ENCODE measurements around the gene SLCO1C1.

Gene SLCO1C1, protein sequence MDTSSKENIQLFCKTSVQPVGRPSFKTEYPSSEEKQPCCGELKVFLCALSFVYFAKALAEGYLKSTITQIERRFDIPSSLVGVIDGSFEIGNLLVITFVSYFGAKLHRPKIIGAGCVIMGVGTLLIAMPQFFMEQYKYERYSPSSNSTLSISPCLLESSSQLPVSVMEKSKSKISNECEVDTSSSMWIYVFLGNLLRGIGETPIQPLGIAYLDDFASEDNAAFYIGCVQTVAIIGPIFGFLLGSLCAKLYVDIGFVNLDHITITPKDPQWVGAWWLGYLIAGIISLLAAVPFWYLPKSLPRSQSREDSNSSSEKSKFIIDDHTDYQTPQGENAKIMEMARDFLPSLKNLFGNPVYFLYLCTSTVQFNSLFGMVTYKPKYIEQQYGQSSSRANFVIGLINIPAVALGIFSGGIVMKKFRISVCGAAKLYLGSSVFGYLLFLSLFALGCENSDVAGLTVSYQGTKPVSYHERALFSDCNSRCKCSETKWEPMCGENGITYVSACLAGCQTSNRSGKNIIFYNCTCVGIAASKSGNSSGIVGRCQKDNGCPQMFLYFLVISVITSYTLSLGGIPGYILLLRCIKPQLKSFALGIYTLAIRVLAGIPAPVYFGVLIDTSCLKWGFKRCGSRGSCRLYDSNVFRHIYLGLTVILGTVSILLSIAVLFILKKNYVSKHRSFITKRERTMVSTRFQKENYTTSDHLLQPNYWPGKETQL

GRCh38 chr12:20695232-20695631 lies at the start of gene SLCO1C1:
TSS of gene SLCO1C1 (plus strand) at chr12:20695332. CDS start at chr12:20699577, 4,245 bp downstream.
- peak within 1 kb of the TSS; percentile 37 for H3K4me3 ChIP-seq (ENCODE audit: low read length)
- H3K36me3 ChIP-seq (ENCODE audit: insufficient read depth, low read length) = no peaks in the 10 kb centered on the region
- no peaks in the 10 kb centered on the region for H3K27me3 ChIP-seq (ENCODE audit: insufficient read depth, low read length)
- no peaks in the 10 kb centered on the region for H3K9me3 ChIP-seq (ENCODE audit: low read length)
- peak within 1 kb of the TSS; percentile 69 for H2AFZ ChIP-seq (ENCODE audit: low read depth, low read length)
- H3K4me1 ChIP-seq (ENCODE audit: insufficient read depth, low read length) = peaks cover 9% of the 10 kb centered on the region

DNA sequence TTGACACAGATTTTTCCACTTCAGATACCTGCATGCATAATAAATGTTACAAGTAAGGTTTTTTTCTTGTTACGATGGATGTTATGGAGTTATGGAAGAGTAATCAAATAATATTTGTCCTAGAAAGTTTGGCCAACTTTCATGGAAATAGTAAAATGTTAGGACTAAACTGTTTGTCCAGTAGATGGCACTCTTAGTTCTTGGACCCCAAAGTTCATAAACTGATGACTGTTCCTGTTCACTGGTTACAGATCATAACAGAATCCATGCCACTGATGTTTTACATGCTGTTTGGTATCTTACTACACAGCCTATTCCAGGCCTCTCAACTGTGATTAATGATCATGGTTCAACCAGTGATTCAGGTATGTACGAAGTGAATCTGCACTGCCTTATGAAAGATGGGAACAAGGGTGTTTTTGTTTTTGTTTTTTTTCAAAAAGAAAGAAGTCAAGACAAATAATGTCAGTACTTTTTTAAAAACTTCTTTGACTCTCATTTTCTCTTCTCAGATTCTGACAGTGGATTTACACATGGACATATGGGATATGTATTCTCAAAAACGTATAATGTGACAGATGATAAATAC lies 48.8 kb upstream of the SLCO1C1 start:
- Histone ChIP-seq H3K36me3 (ENCODE audit: insufficient read depth, low read length) (no peaks in the 10 kb centered on the region), H3K27me3 (ENCODE audit: insufficient read depth, low read length) (no peaks in the 10 kb centered on the region), H2AFZ (ENCODE audit: low read depth, low read length) (no peak overlapping the region)

GRCh38 chr12:20653871-20654270 lies 41.3 kb upstream of the SLCO1C1 start:
- Histone ChIP-seq H3K27me3 (ENCODE audit: insufficient read depth, low read length) (no peaks in the 10 kb centered on the region), H3K4me3 (ENCODE audit: low read length) (no peak overlapping the region), H2AFZ (ENCODE audit: low read depth, low read length) (no peak overlapping the region)

More for the DNA sequence above, 48.8 kb upstream of the SLCO1C1 start:
- Histone ChIP-seq H3K4me1 (ENCODE audit: insufficient read depth, low read length) (no peaks in the 10 kb centered on the region), H3K9me3 (ENCODE audit: low read length) (no peaks in the 10 kb centered on the region), H3K4me3 (ENCODE audit: low read length) (no peak overlapping the region)

GRCh38 chr12:20656600-20656999 lies 38.5 kb upstream of the SLCO1C1 start:
- peaks cover 13% of the 10 kb centered on the region for H3K9me3 ChIP-seq (ENCODE audit: low read length)
- H3K4me3 ChIP-seq (ENCODE audit: low read length) = no peak overlapping the region
- no peak overlapping the region for H2AFZ ChIP-seq (ENCODE audit: low read depth, low read length)
- no peaks in the 10 kb centered on the region for H3K36me3 ChIP-seq (ENCODE audit: insufficient read depth, low read length)
- H3K27me3 ChIP-seq (ENCODE audit: insufficient read depth, low read length) = no peaks in the 10 kb centered on the region
- H3K4me1 ChIP-seq (ENCODE audit: insufficient read depth, low read length) = peaks cover 10% of the 10 kb centered on the region

More at GRCh38 chr12:20653871-20654270, 41.3 kb upstream of the SLCO1C1 start:
- Histone ChIP-seq H3K36me3 (ENCODE audit: insufficient read depth, low read length) (no peaks in the 10 kb centered on the region), H3K4me1 (ENCODE audit: insufficient read depth, low read length) (peaks cover 10% of the 10 kb centered on the region), H3K9me3 (ENCODE audit: low read length) (no peaks in the 10 kb centered on the region)

DNA sequence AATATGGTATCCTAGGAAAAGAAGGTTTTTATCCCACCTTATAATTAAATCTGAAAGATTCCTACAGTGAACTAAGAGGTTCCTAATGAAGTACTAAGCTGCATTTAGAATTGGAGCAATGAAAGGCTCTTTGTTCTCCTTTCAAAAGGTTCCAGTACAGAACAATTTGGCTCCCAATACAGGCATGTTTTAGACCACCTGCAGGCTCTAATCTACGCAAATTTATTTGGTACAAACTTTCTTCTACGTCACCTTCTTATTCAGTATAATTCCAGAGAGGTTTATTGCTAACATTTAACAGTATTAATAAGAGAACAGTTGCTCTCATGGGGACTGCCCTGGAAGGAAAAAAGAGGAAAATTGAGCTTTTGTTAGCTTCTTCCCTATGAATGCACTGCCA lies 37.6 kb upstream of the SLCO1C1 start:
- no peaks in the 10 kb centered on the region for H3K27me3 ChIP-seq (ENCODE audit: insufficient read depth, low read length)
- peaks cover 10% of the 10 kb centered on the region for H3K4me1 ChIP-seq (ENCODE audit: insufficient read depth, low read length)
- no peak overlapping the region for H3K4me3 ChIP-seq (ENCODE audit: low read length)
- H2AFZ ChIP-seq (ENCODE audit: low read depth, low read length) = no peak overlapping the region
- peaks cover 17% of the 10 kb centered on the region for H3K9me3 ChIP-seq (ENCODE audit: low read length)
- H3K36me3 ChIP-seq (ENCODE audit: insufficient read depth, low read length) = no peaks in the 10 kb centered on the region

DNA sequence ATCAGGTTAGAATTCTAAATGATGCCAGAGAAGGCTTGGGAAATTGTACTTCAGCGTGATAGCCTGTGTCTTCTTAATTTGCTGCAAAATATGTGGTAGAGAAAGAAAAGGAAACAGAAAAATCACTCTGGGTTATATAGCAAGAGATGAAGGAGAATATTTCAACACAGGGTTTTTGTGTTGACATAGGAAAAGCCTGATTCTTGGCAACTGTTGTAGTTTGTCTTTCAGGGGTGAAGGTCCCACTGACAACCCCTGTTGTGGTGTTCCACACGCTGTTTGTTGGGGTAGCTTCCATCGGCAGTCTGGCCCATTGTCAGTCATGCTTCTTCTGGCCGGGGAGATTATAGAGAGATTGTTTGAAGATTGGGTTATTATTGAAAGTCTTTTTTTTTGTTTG lies 13.8 kb upstream of the SLCO1C1 start:
- Histone ChIP-seq H3K4me3 (ENCODE audit: low read length) (no peak overlapping the region), H3K36me3 (ENCODE audit: insufficient read depth, low read length) (no peaks in the 10 kb centered on the region), H3K9me3 (ENCODE audit: low read length) (peaks cover 2% of the 10 kb centered on the region), H3K4me1 (ENCODE audit: insufficient read depth, low read length) (no peaks in the 10 kb centered on the region), H2AFZ (ENCODE audit: low read depth, low read length) (no peak overlapping the region), H3K27me3 (ENCODE audit: insufficient read depth, low read length) (no peaks in the 10 kb centered on the region)

- Histone ChIP-seq H3K36me3 (ENCODE audit: insufficient read depth, low read length) (no peaks in the 10 kb centered on the region), H3K27me3 (ENCODE audit: insufficient read depth, low read length) (no peaks in the 10 kb centered on the region), H3K4me3 (ENCODE audit: low read length) (no peak overlapping the region)
Measured at GRCh38 chr12:20696181-20696905, 1.2 kb downstream of the SLCO1C1 start.

DNA sequence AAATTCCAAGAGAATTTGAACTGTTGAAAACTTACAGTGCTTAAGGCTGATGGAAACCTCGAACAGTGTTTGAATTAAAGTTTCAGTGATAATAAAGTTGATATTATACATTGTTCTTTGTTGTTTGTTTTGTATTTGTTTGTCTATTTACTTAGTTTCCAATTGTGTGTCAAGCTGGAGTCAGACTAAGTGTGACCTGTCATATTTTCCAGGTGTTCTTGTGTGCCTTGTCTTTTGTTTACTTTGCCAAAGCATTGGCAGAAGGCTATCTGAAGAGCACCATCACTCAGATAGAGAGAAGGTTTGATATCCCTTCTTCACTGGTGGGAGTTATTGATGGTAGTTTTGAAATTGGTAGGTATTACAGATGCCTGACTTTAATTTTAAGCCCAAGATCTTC lies 6.0 kb downstream of the SLCO1C1 start:
- H2AFZ ChIP-seq (ENCODE audit: low read depth, low read length) = no peak overlapping the region
- H3K27me3 ChIP-seq (ENCODE audit: insufficient read depth, low read length) = no peaks in the 10 kb centered on the region
- no peak overlapping the region for H3K4me3 ChIP-seq (ENCODE audit: low read length)
- no peaks in the 10 kb centered on the region for H3K36me3 ChIP-seq (ENCODE audit: insufficient read depth, low read length)
- no peaks in the 10 kb centered on the region for H3K4me1 ChIP-seq (ENCODE audit: insufficient read depth, low read length)
- no peaks in the 10 kb centered on the region for H3K9me3 ChIP-seq (ENCODE audit: low read length)

More at GRCh38 chr12:20696181-20696905, 1.2 kb downstream of the SLCO1C1 start:
- Histone ChIP-seq H2AFZ (ENCODE audit: low read depth, low read length) (peak overlapping the region; percentile 69), H3K9me3 (ENCODE audit: low read length) (no peaks in the 10 kb centered on the region), H3K4me1 (ENCODE audit: insufficient read depth, low read length) (peaks cover 9% of the 10 kb centered on the region)

- H3K27me3 ChIP-seq (ENCODE audit: insufficient read depth, low read length) = no peaks in the 10 kb centered on the region
- no peaks in the 10 kb centered on the region for H3K4me1 ChIP-seq (ENCODE audit: insufficient read depth, low read length)
- H3K4me3 ChIP-seq (ENCODE audit: low read length) = no peak overlapping the region
- no peaks in the 10 kb centered on the region for H3K9me3 ChIP-seq (ENCODE audit: low read length)
- no peaks in the 10 kb centered on the region for H3K36me3 ChIP-seq (ENCODE audit: insufficient read depth, low read length)
- no peak overlapping the region for H2AFZ ChIP-seq (ENCODE audit: low read depth, low read length)
Measured at GRCh38 chr12:20704860-20705259, 9.7 kb downstream of the SLCO1C1 start.

DNA sequence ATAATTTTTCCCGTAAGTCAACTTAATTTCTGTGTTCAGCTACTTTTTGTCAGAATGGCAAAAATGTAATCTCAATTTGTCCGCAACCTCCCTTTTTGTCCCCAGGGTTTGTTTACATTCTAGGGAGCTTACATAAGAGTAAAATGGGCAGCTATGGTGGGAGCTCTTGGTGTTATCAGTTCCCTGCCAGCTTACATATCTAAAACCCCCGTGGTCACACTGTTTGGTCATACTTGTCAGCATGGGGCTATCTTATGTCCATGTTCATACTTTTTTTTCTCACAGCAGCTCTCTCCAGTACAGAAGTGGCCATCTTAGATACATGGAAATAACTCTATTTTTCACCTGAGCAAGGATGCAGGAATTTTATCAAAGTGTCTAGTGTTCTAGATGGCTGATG lies 16.7 kb downstream of the SLCO1C1 start:
- no peak overlapping the region for H3K4me3 ChIP-seq (ENCODE audit: low read length)
- no peaks in the 10 kb centered on the region for H3K27me3 ChIP-seq (ENCODE audit: insufficient read depth, low read length)
- no peak overlapping the region for H2AFZ ChIP-seq (ENCODE audit: low read depth, low read length)
- H3K4me1 ChIP-seq (ENCODE audit: insufficient read depth, low read length) = no peaks in the 10 kb centered on the region
- no peaks in the 10 kb centered on the region for H3K36me3 ChIP-seq (ENCODE audit: insufficient read depth, low read length)
- no peaks in the 10 kb centered on the region for H3K9me3 ChIP-seq (ENCODE audit: low read length)

GRCh38 chr12:20716037-20716436 lies 20.9 kb downstream of the SLCO1C1 start:
- Histone ChIP-seq H3K4me3 (ENCODE audit: low read length) (no peak overlapping the region), H3K9me3 (ENCODE audit: low read length) (no peaks in the 10 kb centered on the region), H3K27me3 (ENCODE audit: insufficient read depth, low read length) (no peaks in the 10 kb centered on the region), H3K36me3 (ENCODE audit: insufficient read depth, low read length) (no peaks in the 10 kb centered on the region), H3K4me1 (ENCODE audit: insufficient read depth, low read length) (no peaks in the 10 kb centered on the region), H2AFZ (ENCODE audit: low read depth, low read length) (no peak overlapping the region)

- no peak overlapping the region for H2AFZ ChIP-seq (ENCODE audit: low read depth, low read length)
- H3K9me3 ChIP-seq (ENCODE audit: low read length) = no peaks in the 10 kb centered on the region
- H3K4me1 ChIP-seq (ENCODE audit: insufficient read depth, low read length) = no peaks in the 10 kb centered on the region
- H3K36me3 ChIP-seq (ENCODE audit: insufficient read depth, low read length) = no peaks in the 10 kb centered on the region
- H3K4me3 ChIP-seq (ENCODE audit: low read length) = no peak overlapping the region
- H3K27me3 ChIP-seq (ENCODE audit: insufficient read depth, low read length) = no peaks in the 10 kb centered on the region
Measured at GRCh38 chr12:20716985-20717384, 21.9 kb downstream of the SLCO1C1 start.

DNA sequence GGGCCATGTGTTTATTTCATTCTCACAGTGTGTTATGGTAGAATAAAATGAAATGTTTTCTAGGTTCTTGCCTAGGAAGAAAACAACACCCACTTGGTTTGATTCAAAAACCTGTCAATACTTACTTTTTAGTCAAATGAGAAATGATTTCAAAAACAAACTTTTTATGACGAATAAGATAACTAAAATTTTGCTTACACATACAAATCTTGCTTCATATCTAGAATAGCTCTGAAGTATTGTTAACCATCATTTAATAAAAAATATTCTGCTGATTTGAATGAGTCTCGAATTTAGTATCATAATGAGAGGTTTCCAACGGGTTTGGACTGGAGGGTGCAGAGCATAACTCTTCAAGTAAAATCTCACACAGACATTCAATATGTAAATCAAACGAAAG lies 23.2 kb downstream of the SLCO1C1 start:
- Histone ChIP-seq H3K27me3 (ENCODE audit: insufficient read depth, low read length) (no peaks in the 10 kb centered on the region), H3K36me3 (ENCODE audit: insufficient read depth, low read length) (no peaks in the 10 kb centered on the region)

More for the DNA sequence above, 23.2 kb downstream of the SLCO1C1 start:
- Histone ChIP-seq H3K4me1 (ENCODE audit: insufficient read depth, low read length) (no peaks in the 10 kb centered on the region), H2AFZ (ENCODE audit: low read depth, low read length) (no peak overlapping the region), H3K4me3 (ENCODE audit: low read length) (no peak overlapping the region), H3K9me3 (ENCODE audit: low read length) (no peaks in the 10 kb centered on the region)
